CD8-positive, alpha-beta memory T cell (primary cell): ENCODE data around the gene IQCM. TPM values are rescaled to one million over a fixed set of nuclear protein-coding genes. Genes with fewer than 3 reads are reported as not detected.
"Not testable (repeated sequence)": the region's sequence is repeated elsewhere in the genome, so short reads cannot be mapped to it uniquely, and the experiment has no call there.

Experiments
- CTCF ChIA-PET: fragments of 350-600 bp; sonication (Branson Sonifier 250); formaldehyde crosslinking; loops from one replicate; lab custom pipeline; 2021; ENCODE audit warnings: antibody characterized with exemption; lab: Charles Lee
- POLR2A ChIA-PET: fragments of 350-600 bp; sonication (Branson Sonifier 250); formaldehyde crosslinking; loops from one replicate; lab custom pipeline; 2021; ENCODE audit warnings: antibody characterized with exemption; lab: Charles Lee
- DNase-seq, 5 donors: peaks; one replicate each; pipeline versions ENCODE4 v3.0.0 to v3.0.0-alpha.2; 2020 to 2022; ENCODE audit warnings: mixed read lengths in 1 of 5
- H3K27ac ChIP-seq: one replicate; pipeline ENCODE4 v1.7.0; 2013; ENCODE audit warnings: low read depth, mild to moderate bottlenecking, low read length, moderate library complexity
- H3K27me3 ChIP-seq: 2 replicates; pipeline ENCODE4 v1.7.0; 2013; ENCODE audit warnings: low read length, mild to moderate bottlenecking; ENCODE audit not compliant: insufficient read depth, poor library complexity, severe bottlenecking
- H3K36me3 ChIP-seq: 2 replicates; pipeline ENCODE4 v1.7.0; 2013; ENCODE audit warnings: mild to moderate bottlenecking, low read length, moderate library complexity; ENCODE audit not compliant: insufficient read depth
- H3K4me1 ChIP-seq: 2 replicates; pipeline ENCODE4 v1.7.0; 2013; ENCODE audit warnings: mild to moderate bottlenecking, low read length, moderate library complexity; ENCODE audit not compliant: insufficient read depth
- H3K4me3 ChIP-seq: 2 replicates; pipeline ENCODE4 v1.7.0; 2013; ENCODE audit warnings: mild to moderate bottlenecking, low read length
- H3K9me3 ChIP-seq: 2 replicates; pipeline ENCODE4 v1.7.0; 2013; ENCODE audit warnings: mild to moderate bottlenecking, low read length
- H3K27ac Mint-ChIP-seq, 8 donors: one replicate each; pipeline ENCODE4 v1.8.0; 2020 to 2021; ENCODE audit warnings: mixed read lengths in 8 of 8, mild to moderate bottlenecking in 6 of 8, inconsistent platforms in 3 of 8, moderate library complexity in 3 of 8
- H3K27me3 Mint-ChIP-seq, 2 donors: one replicate each; pipeline ENCODE4 v1.8.0; 2020 to 2021; ENCODE audit warnings: mixed read lengths in 2 of 2, mild to moderate bottlenecking in 1 of 2, moderate library complexity in 1 of 2
- H3K36me3 Mint-ChIP-seq, 3 donors: one replicate each; pipeline ENCODE4 v1.8.0; 2020 to 2021; ENCODE audit warnings: mixed read lengths in 3 of 3, inconsistent platforms in 1 of 3, mild to moderate bottlenecking in 1 of 3
- H3K4me1 Mint-ChIP-seq, 3 donors: one replicate each; pipeline ENCODE4 v1.8.0; 2020 to 2021; ENCODE audit warnings: mixed read lengths in 3 of 3, inconsistent platforms in 1 of 3, mild to moderate bottlenecking in 1 of 3
- H3K4me3 Mint-ChIP-seq, 7 donors: one replicate each; pipeline ENCODE4 v1.8.0; 2020 to 2021; ENCODE audit warnings: mixed read lengths in 7 of 7, mild to moderate bottlenecking in 6 of 7, moderate library complexity in 4 of 7, inconsistent platforms in 2 of 7
- H3K9me3 Mint-ChIP-seq, 5 donors: one replicate each; pipeline ENCODE4 v1.8.0; 2020 to 2022; ENCODE audit warnings: mixed read lengths in 5 of 5, mild to moderate bottlenecking in 3 of 5, moderate library complexity in 2 of 5, inconsistent platforms in 1 of 5
- polyA plus RNA-seq: library from polyadenylated mRNA; unstranded; fragments of 300-500 nt; fragmentation: Illumina TruSeq; gene quantifications from one replicate; pipeline ENCODE4 v1.2.3, GENCODE V29; 2021
- total RNA-seq, 2 experiments: library from RNA; stranded (reverse); gene quantifications; one replicate each; pipeline ENCODE4 v1.2.3, GENCODE V29; 2021

IQCM gene
- total and polyA plus RNA-seq, 3 experiments from 2014 or later = not detected

DNA sequence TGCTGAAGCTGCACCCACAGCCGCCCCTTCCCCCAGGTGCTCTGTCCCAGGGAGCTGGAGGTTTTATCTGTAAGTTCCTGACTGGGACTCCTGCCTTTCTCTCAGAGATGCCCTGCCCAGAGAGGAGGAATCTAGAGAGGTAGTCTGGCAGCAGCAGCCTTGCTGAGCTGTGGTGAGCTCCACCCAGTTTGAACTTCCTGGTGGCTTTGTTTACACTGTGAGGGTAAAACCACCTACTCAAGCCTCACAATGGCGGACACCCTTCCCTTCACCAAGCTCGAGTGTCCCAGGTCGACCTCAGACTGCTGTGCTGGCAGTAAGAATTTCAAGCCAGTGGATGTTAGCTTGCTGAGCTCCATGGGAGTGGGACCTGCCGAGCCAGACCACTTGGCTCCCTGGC lies 474.5 kb downstream of the IQCM start:
- DNase-seq, H3K4me3 Mint-ChIP-seq, H3K4me1 ChIP-seq, H3K27ac ChIP-seq, H3K4me3 ChIP-seq, H3K27ac Mint-ChIP-seq, CTCF ChIA-PET, H3K36me3 ChIP-seq, H3K4me1 Mint-ChIP-seq, H3K9me3 ChIP-seq, H3K36me3 Mint-ChIP-seq, H3K27me3 Mint-ChIP-seq, POLR2A ChIA-PET, H3K27me3 ChIP-seq: not testable (repeated sequence)
- H3K9me3 Mint-ChIP-seq = peaks cover 2 to 12% (median 5%) of the 10 kb centered on the region in 5 donors

DNA sequence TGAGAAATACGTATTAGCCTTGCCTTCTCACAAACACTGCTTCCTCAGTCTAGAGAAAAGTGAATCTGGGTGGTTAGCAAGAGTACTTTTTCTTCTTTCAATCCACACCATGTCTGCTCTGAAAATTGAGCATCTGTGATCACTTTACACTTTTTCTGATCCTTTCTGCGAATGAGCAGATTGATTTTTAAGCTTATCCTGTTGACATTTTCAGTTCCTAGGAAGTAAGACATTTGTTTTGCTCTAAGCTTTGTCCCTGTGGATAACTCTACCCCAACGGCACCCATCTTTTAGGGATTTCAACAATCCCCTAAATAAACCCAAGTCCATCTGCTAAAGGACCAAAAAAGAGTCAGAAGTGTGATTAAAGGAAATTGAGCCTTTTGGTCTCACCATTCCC lies 487.5 kb downstream of the IQCM start:
- H3K4me1 ChIP-seq = no peaks in the 10 kb centered on the region
- ChIA-PET CTCF (no interaction called here), POLR2A (no interaction called here)
- no peak for DNase-seq
- Mint-ChIP-seq H3K36me3 (no peaks in the 10 kb centered on the region), H3K4me1 (no peaks in the 10 kb centered on the region), H3K27me3 (no peaks in the 10 kb centered on the region), H3K4me3 (no peak overlapping the region), H3K9me3 (peaks cover 0 to 12% (median 2%) of the 10 kb centered on the region in 5 donors), H3K27ac (no peak overlapping the region)
- no peaks in the 10 kb centered on the region for H3K27me3 ChIP-seq
- H3K4me3 ChIP-seq = no peak overlapping the region
- H3K36me3 ChIP-seq = no peaks in the 10 kb centered on the region
- H3K27ac ChIP-seq = no peak overlapping the region
- no peaks in the 10 kb centered on the region for H3K9me3 ChIP-seq

- no peaks in the 10 kb centered on the region for H3K4me1 Mint-ChIP-seq
- Histone ChIP-seq H3K4me3 (no peak overlapping the region), H3K9me3 (no peaks in the 10 kb centered on the region), H3K27ac (no peak overlapping the region), H3K4me1 (no peaks in the 10 kb centered on the region), H3K27me3 (no peaks in the 10 kb centered on the region), H3K36me3 (no peaks in the 10 kb centered on the region)
- POLR2A ChIA-PET = no interaction called here
- no peak overlapping the region for H3K27ac Mint-ChIP-seq
- H3K27me3 Mint-ChIP-seq = peaks cover 0 to 2% of the 10 kb centered on the region in 2 donors
- no peak for DNase-seq
- H3K9me3 Mint-ChIP-seq = peaks cover 3 to 7% (median 5%) of the 10 kb centered on the region in 5 donors
- H3K4me3 Mint-ChIP-seq = no peak overlapping the region
- H3K36me3 Mint-ChIP-seq = no peaks in the 10 kb centered on the region
- CTCF ChIA-PET = no interaction called here
These were observed 493.4 kb downstream of the IQCM start for GRCh38 chr4:149322203-149322602.

- no peaks in the 10 kb centered on the region for H3K36me3 Mint-ChIP-seq
- H3K4me1 Mint-ChIP-seq = no peaks in the 10 kb centered on the region
- peaks cover 3 to 9% (median 5%) of the 10 kb centered on the region in 5 donors for H3K9me3 Mint-ChIP-seq
- Histone ChIP-seq H3K27ac (no peak overlapping the region), H3K4me1 (no peaks in the 10 kb centered on the region), H3K27me3 (no peaks in the 10 kb centered on the region), H3K36me3 (no peaks in the 10 kb centered on the region), H3K4me3 (no peak overlapping the region), H3K9me3 (no peaks in the 10 kb centered on the region)
- DNase-seq = no peak
- H3K27ac Mint-ChIP-seq = no peak overlapping the region
- POLR2A ChIA-PET = no interaction called here
- no peak overlapping the region for H3K4me3 Mint-ChIP-seq
- peaks cover 0 to 2% of the 10 kb centered on the region in 2 donors for H3K27me3 Mint-ChIP-seq
- CTCF ChIA-PET = no interaction called here
These were observed 494.2 kb downstream of the IQCM start for GRCh38 chr4:149321438-149321837.

DNA sequence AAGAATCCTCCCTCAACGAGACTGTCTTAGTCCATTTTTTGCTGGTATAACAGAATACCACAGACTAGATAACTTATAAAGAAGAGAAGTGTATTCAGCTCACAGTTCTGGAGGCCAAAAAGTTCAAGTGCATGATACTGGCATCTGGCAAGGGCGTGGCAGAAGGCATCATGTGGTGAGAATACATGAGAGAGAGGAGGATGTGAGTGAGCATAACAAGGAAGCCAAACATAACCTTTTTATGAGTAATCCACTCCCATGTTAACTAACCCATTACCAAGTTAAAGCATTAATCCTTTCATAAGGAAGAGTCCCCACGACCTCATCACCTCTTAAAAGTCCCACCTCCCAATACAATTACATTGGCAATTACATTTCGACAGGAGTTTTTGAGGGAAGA lies 504.6 kb downstream of the IQCM start:
- POLR2A ChIA-PET = no interaction called here
- CTCF ChIA-PET = no interaction called here
- Histone ChIP-seq H3K27me3 (no peaks in the 10 kb centered on the region), H3K4me3 (no peak overlapping the region), H3K27ac (no peak overlapping the region), H3K9me3 (no peaks in the 10 kb centered on the region), H3K36me3 (no peaks in the 10 kb centered on the region), H3K4me1 (no peaks in the 10 kb centered on the region)
- DNase-seq = no peak
- no peak overlapping the region for H3K27ac Mint-ChIP-seq
- no peaks in the 10 kb centered on the region for H3K4me1 Mint-ChIP-seq
- H3K36me3 Mint-ChIP-seq = no peaks in the 10 kb centered on the region
- no peaks in the 10 kb centered on the region for H3K9me3 Mint-ChIP-seq
- H3K27me3 Mint-ChIP-seq = no peaks in the 10 kb centered on the region
- no peak overlapping the region for H3K4me3 Mint-ChIP-seq

DNA sequence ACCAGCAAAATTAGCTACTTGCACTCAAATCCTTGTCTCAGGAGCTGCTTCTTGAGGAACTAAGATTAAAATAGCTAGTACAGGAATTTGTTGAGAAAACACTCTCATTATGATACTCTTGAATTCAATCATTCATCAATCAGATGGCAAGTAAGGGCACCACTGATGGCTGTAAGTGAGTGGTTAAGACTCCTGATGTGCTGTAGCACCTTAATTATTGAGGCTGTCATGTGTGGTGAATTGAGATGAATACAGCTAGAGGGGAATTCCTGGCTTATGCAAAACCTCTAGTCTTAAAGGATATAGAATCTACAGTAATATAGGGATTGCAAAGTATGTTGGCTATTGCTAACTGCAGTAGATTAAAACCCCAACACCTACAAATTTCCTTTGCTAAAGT lies 509.1 kb downstream of the IQCM start:
- CTCF ChIA-PET = no interaction called here
- Mint-ChIP-seq H3K27ac (no peak overlapping the region), H3K4me1 (no peaks in the 10 kb centered on the region), H3K9me3 (no peaks in the 10 kb centered on the region), H3K27me3 (no peaks in the 10 kb centered on the region), H3K4me3 (no peak overlapping the region), H3K36me3 (no peaks in the 10 kb centered on the region)
- H3K36me3 ChIP-seq = no peaks in the 10 kb centered on the region
- H3K9me3 ChIP-seq = no peaks in the 10 kb centered on the region
- no peaks in the 10 kb centered on the region for H3K4me1 ChIP-seq
- H3K27ac ChIP-seq = no peak overlapping the region
- POLR2A ChIA-PET = no interaction called here
- DNase-seq = no peak
- H3K4me3 ChIP-seq = no peak overlapping the region
- H3K27me3 ChIP-seq = no peaks in the 10 kb centered on the region
